GM21526 (cell line): Measurements from ENCODE around the gene COPZ2.
"Not testable (repeated sequence)": the region's sequence is repeated elsewhere in the genome, so short reads cannot be mapped to it uniquely, and the experiment has no call there.

Experiments used
- ATAC-seq: cut with Tn5 transposase; IDR thresholded peaks from one replicate; pipeline ENCODE4 v1.9.1; 2021; ENCODE audit warnings: moderate library complexity; ENCODE audit not compliant: unreplicated experiment, low FRiP score

Gene COPZ2

GRCh38 chr17:48036693-48037035 is 933 bp downstream of the COPZ2 start:
- ATAC-seq, result no peak

GRCh38 chr17:48034734-48035133 is 2.9 kb downstream of the COPZ2 start:
- ATAC-seq, result not testable (repeated sequence)

GRCh38 chr17:48031966-48032365 is 5.6 kb downstream of the COPZ2 start:
- ATAC-seq, result no peak

- ATAC-seq, result no peak
These were observed 7.1 kb downstream of the COPZ2 start for GRCh38 chr17:48030531-48030930.

- no peak for ATAC-seq
These were observed 8.9 kb downstream of the COPZ2 start for GRCh38 chr17:48028736-48029135.

- ATAC-seq, result no peak
These were observed 10.1 kb downstream of the COPZ2 start for GRCh38 chr17:48027322-48027981.

- ATAC-seq, result no peak
These were observed 10.9 kb downstream of the COPZ2 start for GRCh38 chr17:48026502-48027321.

- no peak for ATAC-seq
These were observed 11.6 kb downstream of the COPZ2 start for GRCh38 chr17:48025904-48026501.

- ATAC-seq, result peak; percentile 76
These were observed 12.3 kb downstream of the COPZ2 start for GRCh38 chr17:48025040-48025903.

- ATAC-seq, result no peak
These were observed 13.2 kb downstream of the COPZ2 start for GRCh38 chr17:48024149-48025039.

GRCh38 chr17:48023400-48024148 is 14.0 kb downstream of the COPZ2 start:
- no peak for ATAC-seq

- ATAC-seq, result no peak
These were observed 14.7 kb downstream of the COPZ2 start for GRCh38 chr17:48022901-48023300.

- no peak for ATAC-seq
These were observed 15.7 kb downstream of the COPZ2 start for GRCh38 chr17:48021934-48022333.

- ATAC-seq, result not testable (repeated sequence)
These were observed 19.8 kb downstream of the COPZ2 start for GRCh38 chr17:48017817-48018158.

GRCh38 chr17:48016112-48016511 is 21.5 kb downstream of the COPZ2 start:
- ATAC-seq, result no peak

- ATAC-seq, result no peak
These were observed 22.9 kb downstream of the COPZ2 start for GRCh38 chr17:48014595-48015111.

- ATAC-seq, result no peak
These were observed 23.6 kb downstream of the COPZ2 start for GRCh38 chr17:48013876-48014594.

- no peak for ATAC-seq
These were observed 24.9 kb downstream of the COPZ2 start for GRCh38 chr17:48012654-48013053.
